Activated CD8-positive, alpha-beta memory T cell treated with anti-CD3 and anti-CD28 coated beads, Interleukin-2, amount 50 U/mL, for 4 hours (primary cell): Measurements from ENCODE around the gene XRCC3.

ENCODE experiments used
- DNase-seq: peaks from one replicate; pipeline ENCODE4 v3.0.0-alpha.2; 2020

XRCC3 gene

GRCh38 chr14:103725001-103725682 is 9.9 kb upstream of the XRCC3 start:
- no peak for DNase-seq

- no peak for DNase-seq
These were observed 8.9 kb upstream of the XRCC3 start for GRCh38 chr14:103724116-103724515.

GRCh38 chr14:103723748-103724081 is 8.5 kb upstream of the XRCC3 start:
- no peak for DNase-seq

- no peak for DNase-seq
These were observed 6.3 kb upstream of the XRCC3 start for GRCh38 chr14:103721334-103722120.

- no peak for DNase-seq
These were observed 4.5 kb upstream of the XRCC3 start for GRCh38 chr14:103719751-103720150.

GRCh38 chr14:103718572-103718971 is 3.3 kb upstream of the XRCC3 start:
- no peak for DNase-seq

- DNase-seq: no peak
These were observed 1.7 kb upstream of the XRCC3 start for GRCh38 chr14:103716899-103717411.

- DNase-seq: peak; percentile 29
These were observed 995 bp upstream of the XRCC3 start for GRCh38 chr14:103716091-103716801.

GRCh38 chr14:103714063-103714724 is 1.1 kb downstream of the XRCC3 start:
- DNase-seq: no peak

- DNase-seq: no peak
These were observed 1.8 kb downstream of the XRCC3 start for GRCh38 chr14:103713304-103714062.

GRCh38 chr14:103712633-103713247 is 2.5 kb downstream of the XRCC3 start:
- DNase-seq: no peak

GRCh38 chr14:103711516-103712431 is 3.5 kb downstream of the XRCC3 start:
- DNase-seq: no peak

GRCh38 chr14:103710771-103711377 is 4.4 kb downstream of the XRCC3 start:
- no peak for DNase-seq

- no peak for DNase-seq
These were observed 5.4 kb downstream of the XRCC3 start for GRCh38 chr14:103709814-103710213.

GRCh38 chr14:103708750-103709187 is 6.5 kb downstream of the XRCC3 start:
- no peak for DNase-seq

- DNase-seq: no peak
These were observed 7.7 kb downstream of the XRCC3 start for GRCh38 chr14:103707329-103708263.

- no peak for DNase-seq
These were observed 8.5 kb downstream of the XRCC3 start for GRCh38 chr14:103706551-103707328.
